K562 (cell line): ENCODE results near the gene HSDL2. TPM values are rescaled to one million over a fixed set of nuclear protein-coding genes. Genes with fewer than 3 reads are reported as not detected.

Experiments
- BRD9 ChIP-seq: fragments of 450-650 bp; IDR thresholded peaks from 2 replicates; pipeline ENCODE4 v1.6.1; 2018; ENCODE audit warnings: low read depth; ENCODE audit not compliant: partially characterized antibody
- EP300 ChIP-seq: IDR thresholded peaks from 2 replicates; pipeline ENCODE4 v1.6.1; 2012; ENCODE audit warnings: low read length, improper control_type of control experiment
- ERF ChIP-seq: fragments of 450-650 bp; formaldehyde crosslinking; IDR thresholded peaks from 2 replicates; pipeline ENCODE4 v1.4.0; 2020; ENCODE audit warnings: mild to moderate bottlenecking, mixed read lengths
- FOXJ2 ChIP-seq: fragments of 200-800 bp; sonication (Bioruptor generic); IDR thresholded peaks from 2 replicates; pipeline ENCODE4 v1.6.1; 2016; ENCODE audit warnings: missing genetic modification characterization, missing compliant biosample characterization
- KAT8 ChIP-seq: fragments of 450-650 bp; IDR thresholded peaks from 2 replicates; pipeline ENCODE4 v1.6.1; 2016; ENCODE audit warnings: low read depth, mild to moderate bottlenecking
- LARP7 ChIP-seq: fragments of 450-650 bp; IDR thresholded peaks from 2 replicates; pipeline ENCODE4 v1.6.1; 2016
- MAFF ChIP-seq: IDR thresholded peaks from 2 replicates; pipeline ENCODE4 v1.6.1; 2012; ENCODE audit warnings: low read length, improper control_type of control experiment
- MCM3 ChIP-seq: fragments of 450-650 bp; IDR thresholded peaks from 2 replicates; pipeline ENCODE4 v1.6.1; 2016
- MLLT1 ChIP-seq, 2 experiments: fragments of 450-650 bp; IDR thresholded peaks; 2 replicates each; pipeline ENCODE4 v1.6.1; 2016
- SAFB2 ChIP-seq: fragments of 200-400 bp; formaldehyde crosslinking; IDR thresholded peaks from 2 replicates; pipeline ENCODE4 v1.6.1; 2018; ENCODE audit warnings: borderline replicate concordance, low read length, low read depth, moderate library complexity; ENCODE audit not compliant: severe bottlenecking
- SAP30 ChIP-seq: fragments of 200-600 bp; sonication (generic); IDR thresholded peaks from 2 replicates; pipeline ENCODE4 v1.6.1; 2012; ENCODE audit warnings: borderline replicate concordance, low read depth, mild to moderate bottlenecking, moderate library complexity, low read length, control low read depth, inconsistent platforms; ENCODE audit not compliant: insufficient read depth, poor library complexity, severe bottlenecking
- THRA ChIP-seq: fragments of 450-650 bp; IDR thresholded peaks from 2 replicates; pipeline ENCODE4 v1.6.1; 2017; ENCODE audit warnings: mild to moderate bottlenecking, moderate library complexity
- TRIM24 ChIP-seq, 2 experiments: fragments of 450-650 bp; IDR thresholded peaks; 2 replicates each; pipeline ENCODE4 v1.6.1; 2016
- TRIM28 ChIP-seq: fragments of 450-650 bp; IDR thresholded peaks from 2 replicates; pipeline ENCODE4 v1.6.1; 2017
- ZBTB2 ChIP-seq: fragments of 450-650 bp; IDR thresholded peaks from 2 replicates; pipeline ENCODE4 v1.6.1; 2016; ENCODE audit warnings: antibody characterized with exemption
- ZBTB26 ChIP-seq: fragments of 450-650 bp; formaldehyde crosslinking; IDR thresholded peaks from 2 replicates; pipeline ENCODE4 v1.4.0; 2022; ENCODE audit warnings: missing genetic modification characterization
- ZNF217 ChIP-seq: sonication (generic); formaldehyde crosslinking; IDR thresholded peaks from 2 replicates; pipeline ENCODE4 v1.8.0; 2022; ENCODE audit warnings: mild to moderate bottlenecking, missing genetic modification reagents
- ZNF316 ChIP-seq: fragments of 450-650 bp; IDR thresholded peaks from 2 replicates; pipeline ENCODE4 v1.6.1; 2016
- ZNF347 ChIP-seq: fragments of 450-650 bp; formaldehyde crosslinking; IDR thresholded peaks from 2 replicates; pipeline ENCODE4 v1.4.0; 2020; ENCODE audit warnings: low read depth, mild to moderate bottlenecking, moderate library complexity
- ZNF384 ChIP-seq: IDR thresholded peaks from 2 replicates; pipeline ENCODE4 v1.6.1; 2012; ENCODE audit warnings: low read depth, low read length, improper control_type of control experiment
- ZNF41 ChIP-seq: fragments of 250-450 bp; sonication (Bioruptor Pico); conservative IDR thresholded peaks from 2 replicates; pipeline ENCODE4 v1.4.0; 2020; ENCODE audit warnings: mild to moderate bottlenecking
- ZNF592 ChIP-seq: fragments of 450-650 bp; IDR thresholded peaks from 2 replicates; pipeline ENCODE4 v1.6.1; 2017; ENCODE audit warnings: antibody characterized with exemption, mild to moderate bottlenecking
- polyA plus RNA-seq, 8 experiments: library from polyadenylated mRNA; depleted of rRNA in 4 of 8; stranded (reverse) in 5 of 8; unstranded in 3 of 8; fragments of >200 nt; fragmentation: Nextera tagmentation in 2 of 8; fragmentation: Illumina TruSeq in 1 of 8; extraction: Ambion mirVana in 2 of 8; extraction: Trizol in 1 of 8; gene quantifications; 2 replicates each; pipeline versions ENCODE4 v1.2.1 to v1.2.3, GENCODE V29; 2011 to 2014; ENCODE audit warnings: inconsistent platforms in 1 of 8, missing spikeins in 1 of 8
- total RNA-seq, 7 experiments: library from RNA; depleted of rRNA in 6 of 7; stranded (reverse); fragments of >200 nt in 6 of 7; fragmentation: Illumina TruSeq in 2 of 7; extraction: Trizol in 2 of 7; gene quantifications; 2 replicates each; pipeline versions ENCODE4 v1.2.1 to v1.2.3, GENCODE V29; 2011 to 2021; ENCODE audit warnings: low replicate concordance in 1 of 7

Gene HSDL2
- total and polyA plus RNA-seq, 9 of the 15 experiments (the other 6 are each of a cell fraction or from before 2014, with no cell fraction given): 22.8 to 74.1 (median 35.6) TPM

GRCh38 chr9:112489039-112489546, 109.2 kb downstream of the HSDL2 start (continued):
- TF ChIP-seq SAP30 (no peak), EP300 (peak; percentile 50), TRIM28 (no peak), ZNF217 (CRISPR knock-in tag) (no peak), ZNF347 (no peak), THRA (no peak), ZNF592 (no peak), MAFF (no peak), KAT8 (no peak), ZNF41 (CRISPR knock-in tag) (no peak), SAFB2 (no peak), ERF (no peak), ZNF384 (peak; percentile 85), FOXJ2 (tag) (no peak), MCM3 (no peak), BRD9 (peak; percentile 31), ZBTB2 (0 out of 2 replicates have a peak, but pooled peaks have one; percentile 44), LARP7 (peak; percentile 78; the same call in 1 of the 2 replicates), TRIM24 (IDR thresholded peaks at IDR 0.05) (0 out of 4 replicates have a peak, but pooled peaks of 1 of the 2 experiments have one; percentile 16), ZNF316 (no peak), MLLT1 (IDR thresholded peaks at IDR 0.05) (peak; percentile 36 to 78; a peak in 1 of 4 replicates), ZBTB26 (no peak)
